ENCODE data around the gene ZBTB43.

DNA sequence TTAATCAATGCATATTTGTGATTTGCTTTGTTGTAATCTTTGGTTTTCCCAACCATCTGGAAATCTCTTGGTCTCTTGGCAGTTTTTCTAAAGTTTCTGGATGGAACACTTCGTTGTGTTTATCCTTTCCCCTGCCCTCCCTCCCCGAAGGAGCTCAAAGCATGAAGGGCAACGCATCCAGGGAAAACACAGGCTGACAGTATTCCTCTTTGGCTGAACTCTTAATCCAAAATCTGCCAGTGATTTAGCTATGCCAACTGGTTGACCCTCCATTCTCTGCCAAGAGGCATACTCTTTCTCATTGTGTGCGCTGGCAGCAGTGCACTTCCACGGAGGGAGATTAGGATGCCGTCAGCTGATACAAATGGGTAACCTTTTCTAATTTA lies 76.1 kb downstream of the ZBTB43 start:
- TF ChIP-seq, protein P1, sequence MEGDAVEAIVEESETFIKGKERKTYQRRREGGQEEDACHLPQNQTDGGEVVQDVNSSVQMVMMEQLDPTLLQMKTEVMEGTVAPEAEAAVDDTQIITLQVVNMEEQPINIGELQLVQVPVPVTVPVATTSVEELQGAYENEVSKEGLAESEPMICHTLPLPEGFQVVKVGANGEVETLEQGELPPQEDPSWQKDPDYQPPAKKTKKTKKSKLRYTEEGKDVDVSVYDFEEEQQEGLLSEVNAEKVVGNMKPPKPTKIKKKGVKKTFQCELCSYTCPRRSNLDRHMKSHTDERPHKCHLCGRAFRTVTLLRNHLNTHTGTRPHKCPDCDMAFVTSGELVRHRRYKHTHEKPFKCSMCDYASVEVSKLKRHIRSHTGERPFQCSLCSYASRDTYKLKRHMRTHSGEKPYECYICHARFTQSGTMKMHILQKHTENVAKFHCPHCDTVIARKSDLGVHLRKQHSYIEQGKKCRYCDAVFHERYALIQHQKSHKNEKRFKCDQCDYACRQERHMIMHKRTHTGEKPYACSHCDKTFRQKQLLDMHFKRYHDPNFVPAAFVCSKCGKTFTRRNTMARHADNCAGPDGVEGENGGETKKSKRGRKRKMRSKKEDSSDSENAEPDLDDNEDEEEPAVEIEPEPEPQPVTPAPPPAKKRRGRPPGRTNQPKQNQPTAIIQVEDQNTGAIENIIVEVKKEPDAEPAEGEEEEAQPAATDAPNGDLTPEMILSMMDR (IDR thresholded peaks at IDR 0.05): no peak
- TF ChIP-seq POLR2A (IDR thresholded peaks at IDR 0.05): no peak

Measured in Peyer's patch (tissue), 4 donors.